ENCODE data around the gene RBM23. TPM values are rescaled to one million over a fixed set of nuclear protein-coding genes. Genes with fewer than 3 reads are reported as not detected.

RBM23 gene
- total RNA-seq, 1 experiment from 2014 or later, result 70.0 TPM

GRCh38 chr14:22872833-22873520 lies 46.0 kb downstream of the RBM23 start:
- ChIA-PET POLR2A (interaction anchor here (0.6 kb wide), 3 partner anchors 29 to 443 kb away, joined by 3 read pairs; no protein-coding TSS in a partner anchor), CTCF (interaction anchor here (0.6 to 1.4 kb wide), 6 partner anchors 10 to 488 kb away, joined by 3 to 7 read pairs (median 6); no protein-coding TSS in a partner anchor)
- H3K36me3 Mint-ChIP-seq (ENCODE audit: insufficient read depth, unreplicated experiment), result peaks cover 19% of the 10 kb centered on the region
- peak overlapping the region; percentile 92 for H3K27ac Mint-ChIP-seq (ENCODE audit: unreplicated experiment)
- peak overlapping the region; percentile 91 for H3K4me3 ChIP-seq (ENCODE audit: low read depth, low read length)
- H3K4me1 Mint-ChIP-seq (ENCODE audit: low read depth, unreplicated experiment), result peaks cover 8% of the 10 kb centered on the region
- intact Hi-C loops (cut with micrococcal nuclease; ENCODE audit: unreplicated experiment), result loop anchor here (1.0 to 5.0 kb wide), 5 partner anchors 27 to 311 kb away; partner anchors contain the start of genes AJUBA and RBM23
- no peaks in the 10 kb centered on the region for H3K9me3 ChIP-seq
- DNase-seq, result no peak
- H3K9me3 Mint-ChIP-seq (ENCODE audit: unreplicated experiment), result no peaks in the 10 kb centered on the region
- H3K27me3 ChIP-seq (replicated peaks; ENCODE audit: control insufficient read depth, insufficient read depth, low read length), result no peaks in the 10 kb centered on the region
- H3K4me1 ChIP-seq, result peaks cover 9% of the 10 kb centered on the region; the same call in 1 of the 2 replicates
- peak in 1 of 2 experiments; percentile 8 for TF ChIP-seq CTCF (IDR thresholded peaks at IDR 0.05; ENCODE audit: insufficient read depth in 1 of 2, low read depth in 1 of 2, low read length in 1 of 2, severe bottlenecking in 1 of 2, unreplicated experiment in 1 of 2)
- H3K27me3 Mint-ChIP-seq (ENCODE audit: insufficient read depth, unreplicated experiment), result no peaks in the 10 kb centered on the region
- peak overlapping the region; percentile 82 for H3K4me3 Mint-ChIP-seq (ENCODE audit: unreplicated experiment)
- BruUV-seq (replicated peaks), result no TSS peak
- H3K36me3 ChIP-seq (ENCODE audit: control insufficient read depth, insufficient read depth, low read length), result peaks cover 7% of the 10 kb centered on the region

- Histone ChIP-seq H3K4me1 (peaks cover 9% of the 10 kb centered on the region; the same call in 1 of the 2 replicates), H3K36me3 (ENCODE audit: control insufficient read depth, insufficient read depth, low read length) (peaks cover 7% of the 10 kb centered on the region; the same call in 1 of the 2 replicates), H3K9me3 (no peaks in the 10 kb centered on the region), H3K27me3 (replicated peaks; ENCODE audit: control insufficient read depth, insufficient read depth, low read length) (no peaks in the 10 kb centered on the region), H3K4me3 (ENCODE audit: low read depth, low read length) (peak overlapping the region; percentile 91)
- Mint-ChIP-seq H3K27me3 (ENCODE audit: insufficient read depth, unreplicated experiment) (no peaks in the 10 kb centered on the region), H3K4me3 (ENCODE audit: unreplicated experiment) (peak overlapping the region; percentile 82), H3K4me1 (ENCODE audit: low read depth, unreplicated experiment) (peaks cover 8% of the 10 kb centered on the region), H3K27ac (ENCODE audit: unreplicated experiment) (peak overlapping the region; percentile 92), H3K9me3 (ENCODE audit: unreplicated experiment) (no peaks in the 10 kb centered on the region), H3K36me3 (ENCODE audit: insufficient read depth, unreplicated experiment) (peaks cover 19% of the 10 kb centered on the region)
- DNase-seq, result peak; percentile 82 to 86
- intact Hi-C loops (cut with micrococcal nuclease; ENCODE audit: unreplicated experiment), result loop anchor here (1.0 to 5.0 kb wide), 5 partner anchors 28 to 310 kb away; partner anchors contain the start of genes AJUBA and RBM23
- CTCF ChIA-PET, result interaction anchor here (0.6 to 1.9 kb wide), 14 partner anchors 13 to 487 kb away, joined by 3 to 10 read pairs (median 5); no protein-coding TSS in a partner anchor
- POLR2A ChIA-PET, result interaction anchor here (0.5 to 1.6 kb wide), 8 partner anchors 28 to 442 kb away, joined by 3 to 5 read pairs (median 4); partner anchors contain the start of gene DAD1
- TSS peak; percentile 57 for BruUV-seq (replicated peaks)
- peak; percentile 86 to 89 for TF ChIP-seq CTCF (IDR thresholded peaks at IDR 0.05; ENCODE audit: insufficient read depth in 1 of 2, low read depth in 1 of 2, low read length in 1 of 2, severe bottlenecking in 1 of 2, unreplicated experiment in 1 of 2)
Observed at GRCh38 chr14:22872033-22872832, 46.7 kb downstream of the RBM23 start.

All from Caco-2 (cell line).